ENCODE measurements around the gene NPFFR1.

Gene NPFFR1

DNA sequence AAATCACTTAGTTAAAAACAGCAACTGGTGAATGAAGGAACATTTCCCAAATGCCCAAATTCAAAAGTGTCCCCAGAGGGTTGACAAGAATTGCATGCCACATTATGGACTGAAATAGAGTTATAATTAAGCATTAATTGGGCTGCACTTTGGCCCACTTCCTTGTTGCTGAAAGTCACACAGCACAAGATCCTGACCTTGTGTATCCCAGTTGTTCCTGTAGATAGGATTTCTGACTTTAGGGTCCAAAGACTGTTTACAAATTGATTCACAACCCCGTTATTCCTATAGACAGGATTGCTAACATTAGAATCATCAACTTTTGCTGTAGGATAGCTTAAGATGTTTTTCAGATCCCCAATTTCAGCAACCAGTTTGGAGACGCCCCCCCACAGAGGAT lies 31.5 kb upstream of the NPFFR1 start:
- no peak for DNase-seq (ENCODE audit: low read depth in 2 of 2)

GRCh38 chr10:70312972-70313371 lies 29.2 kb upstream of the NPFFR1 start:
- DNase-seq (ENCODE audit: low read depth in 2 of 2), result no peak

- no peak for DNase-seq (ENCODE audit: low read depth in 2 of 2)
Observed at GRCh38 chr10:70312249-70312648, 28.4 kb upstream of the NPFFR1 start.

GRCh38 chr10:70311698-70312097 lies 27.9 kb upstream of the NPFFR1 start:
- no peak for DNase-seq (ENCODE audit: low read depth in 2 of 2)

GRCh38 chr10:70309661-70310060 lies 25.9 kb upstream of the NPFFR1 start:
- no peak for DNase-seq (ENCODE audit: low read depth in 2 of 2)

DNA sequence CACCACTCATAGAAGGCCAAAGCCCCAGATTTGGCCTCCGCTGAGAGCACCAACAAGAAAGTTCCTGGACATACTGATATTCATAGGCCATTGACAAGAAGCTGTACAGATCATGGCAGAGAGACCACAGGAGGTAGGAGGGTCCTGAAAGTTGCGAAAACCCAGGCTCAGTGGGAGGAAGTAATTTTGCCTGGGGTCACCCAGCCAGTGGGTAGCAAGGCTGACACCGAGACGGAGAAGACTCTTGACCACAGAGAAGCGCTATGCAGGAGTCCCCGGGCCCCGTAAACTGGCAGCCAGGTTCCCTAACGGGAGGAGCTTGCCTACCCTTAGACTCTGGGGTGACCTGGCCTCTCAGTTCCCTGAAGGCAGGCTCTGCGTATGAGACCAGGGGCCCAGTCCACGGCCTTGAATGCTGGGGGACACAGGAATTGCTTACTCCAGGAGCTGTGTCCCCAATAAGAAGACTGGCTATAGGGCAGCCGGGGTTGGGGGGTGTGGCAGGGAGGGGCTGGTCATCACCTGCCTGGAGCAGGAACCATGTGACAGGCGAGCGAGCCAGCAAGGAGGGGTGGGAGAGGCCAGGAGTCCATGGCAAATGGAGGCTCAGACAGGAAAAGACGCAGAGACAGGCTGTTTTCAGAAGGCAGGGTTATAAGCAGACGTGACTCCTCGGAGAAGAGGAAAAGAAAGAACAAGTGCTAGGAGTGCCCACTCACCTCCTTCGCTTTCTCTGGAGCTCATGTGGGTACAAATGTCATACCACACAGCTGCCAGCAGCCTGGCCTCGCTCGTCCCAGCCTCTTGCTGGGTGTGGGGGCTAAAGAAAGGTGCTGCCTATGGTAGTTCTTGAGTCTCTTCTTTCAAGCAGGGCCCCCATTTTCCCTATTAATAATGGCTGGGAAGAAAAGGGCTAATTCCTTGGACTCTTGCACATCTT lies 24.6 kb upstream of the NPFFR1 start:
- DNase-seq (ENCODE audit: low read depth in 2 of 2), result no peak

GRCh38 chr10:70306886-70307520 lies 23.2 kb upstream of the NPFFR1 start:
- DNase-seq (ENCODE audit: low read depth in 2 of 2), result no peak

- DNase-seq (ENCODE audit: low read depth in 2 of 2), result no peak
Observed at GRCh38 chr10:70306181-70306705, 22.4 kb upstream of the NPFFR1 start.

DNA sequence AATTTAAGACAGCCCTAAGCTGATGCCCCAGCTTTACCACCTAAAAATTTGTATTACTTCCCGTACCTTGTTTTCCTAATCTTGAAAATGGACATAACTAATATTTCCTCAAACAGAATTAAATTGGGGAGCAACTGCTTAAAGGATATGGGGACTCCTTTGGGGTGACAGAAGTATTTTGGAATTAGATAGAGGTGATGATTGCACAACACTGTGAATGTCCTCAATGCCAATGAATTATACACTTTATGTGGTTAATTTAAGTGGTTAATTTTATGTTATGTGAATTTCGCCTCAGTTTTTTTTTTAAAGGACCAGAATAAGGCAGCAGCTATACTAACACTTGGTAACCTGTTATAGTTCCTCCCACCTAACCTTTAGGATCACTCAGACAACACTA lies 19.9 kb upstream of the NPFFR1 start:
- DNase-seq (ENCODE audit: low read depth in 2 of 2), result no peak

- DNase-seq (ENCODE audit: low read depth in 2 of 2), result peak; percentile 60 to 61
Observed at GRCh38 chr10:70302292-70302691, 18.5 kb upstream of the NPFFR1 start.

DNA sequence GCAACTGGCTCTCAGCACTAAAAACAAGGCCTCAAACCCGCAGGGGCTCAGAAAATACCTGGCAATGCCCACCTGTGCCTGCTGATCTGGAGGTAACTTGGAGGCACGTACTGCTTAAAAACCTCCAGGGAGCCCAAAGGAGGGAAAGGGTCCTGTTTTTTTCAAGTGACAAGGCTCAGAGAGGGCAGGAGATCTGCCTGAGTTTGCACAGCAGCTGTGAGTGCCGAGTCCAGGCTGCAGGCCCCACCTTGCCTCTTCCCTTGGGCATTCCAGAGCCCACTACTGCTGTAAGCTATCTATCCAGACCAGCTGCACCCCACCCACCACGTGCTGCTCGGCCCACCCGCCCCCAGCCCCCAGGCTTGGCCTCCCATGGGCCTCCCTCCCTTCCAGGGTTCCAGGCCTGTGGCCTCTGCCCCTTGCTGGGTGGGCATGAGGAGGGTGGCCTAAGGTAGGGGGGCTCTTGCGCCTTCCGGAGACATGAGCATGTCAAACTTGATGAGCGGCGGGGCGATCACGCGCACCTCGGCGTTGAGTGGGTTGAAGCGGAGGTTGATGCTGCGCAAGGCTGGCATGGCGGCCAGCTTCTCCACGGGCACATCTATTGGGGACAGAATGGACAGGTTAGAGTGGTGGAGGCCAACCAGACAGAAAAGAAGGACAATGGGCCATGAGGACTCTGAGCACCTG lies 17.2 kb upstream of the NPFFR1 start:
- no peak for DNase-seq (ENCODE audit: low read depth in 2 of 2)

GRCh38 chr10:70300461-70300860 lies 16.7 kb upstream of the NPFFR1 start:
- no peak for DNase-seq (ENCODE audit: low read depth in 2 of 2)

- DNase-seq (ENCODE audit: low read depth in 2 of 2), result no peak
Observed at GRCh38 chr10:70299876-70300275, 16.1 kb upstream of the NPFFR1 start.

DNA sequence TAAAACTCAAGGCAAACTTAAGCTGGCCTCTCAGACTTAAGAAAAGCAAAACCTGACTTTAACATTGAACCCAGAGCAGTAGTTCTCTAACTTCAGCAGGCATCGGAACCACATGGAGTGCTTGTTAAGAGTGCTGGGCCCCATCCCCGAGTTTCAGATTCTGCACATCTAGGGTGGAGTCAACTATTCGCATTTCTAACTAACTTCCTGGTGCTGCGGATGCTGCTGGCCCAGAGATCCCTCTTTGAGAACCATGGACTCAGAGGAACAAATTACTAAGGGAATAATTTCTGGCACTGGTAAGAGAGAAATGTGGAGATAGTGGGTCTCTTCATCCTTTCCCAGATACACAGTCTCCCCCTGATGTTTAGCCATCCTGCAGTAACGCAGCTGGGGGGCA lies 14.6 kb upstream of the NPFFR1 start:
- no peak for DNase-seq (ENCODE audit: low read depth in 2 of 2)

GRCh38 chr10:70297224-70297623 lies 13.4 kb upstream of the NPFFR1 start:
- DNase-seq (ENCODE audit: low read depth in 2 of 2), result no peak

- peak; percentile 45 to 51 for DNase-seq (ENCODE audit: low read depth in 2 of 2)
Observed at GRCh38 chr10:70296406-70296899, 12.6 kb upstream of the NPFFR1 start.

DNA sequence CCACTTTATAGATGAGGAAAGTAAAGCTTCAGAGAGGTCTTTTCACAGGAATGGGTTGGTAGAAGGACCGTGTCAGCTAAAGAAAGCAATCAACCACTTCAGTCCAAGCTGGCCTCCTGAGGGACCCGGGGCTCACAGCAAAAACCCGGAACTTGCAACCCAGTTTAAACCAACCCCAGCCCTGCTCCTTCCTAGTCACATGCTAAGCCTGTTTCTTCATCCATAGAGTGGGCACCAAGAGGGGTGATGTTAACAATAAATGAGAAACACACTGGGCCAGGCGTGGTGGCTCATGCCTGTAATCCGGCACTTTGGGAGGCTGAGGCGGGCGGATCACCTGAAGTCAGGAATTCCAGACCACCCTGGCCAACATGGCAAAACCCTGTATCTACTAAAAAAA lies 12.1 kb upstream of the NPFFR1 start:
- no peak for DNase-seq (ENCODE audit: low read depth in 2 of 2)

DNA sequence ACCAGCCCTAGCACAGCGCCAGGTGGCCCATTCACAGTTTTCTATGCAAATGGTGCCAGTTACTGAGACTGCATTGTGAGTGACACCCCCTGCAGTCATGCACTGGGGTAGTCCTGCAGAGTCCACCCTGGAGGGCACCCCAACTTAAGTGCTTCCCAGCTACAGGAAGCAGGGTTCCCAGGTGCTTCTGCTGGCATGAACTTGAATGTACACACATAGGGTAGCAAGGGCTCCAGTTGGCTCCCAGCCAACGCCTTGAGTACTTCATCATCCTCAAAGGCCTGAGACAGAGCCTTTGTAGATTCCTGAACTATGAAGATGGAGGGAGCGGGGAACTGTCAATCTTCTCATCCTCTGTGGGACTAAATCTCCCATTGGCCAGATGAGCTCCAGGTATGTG lies 11.5 kb upstream of the NPFFR1 start:
- no peak for DNase-seq (ENCODE audit: low read depth in 2 of 2)

DNA sequence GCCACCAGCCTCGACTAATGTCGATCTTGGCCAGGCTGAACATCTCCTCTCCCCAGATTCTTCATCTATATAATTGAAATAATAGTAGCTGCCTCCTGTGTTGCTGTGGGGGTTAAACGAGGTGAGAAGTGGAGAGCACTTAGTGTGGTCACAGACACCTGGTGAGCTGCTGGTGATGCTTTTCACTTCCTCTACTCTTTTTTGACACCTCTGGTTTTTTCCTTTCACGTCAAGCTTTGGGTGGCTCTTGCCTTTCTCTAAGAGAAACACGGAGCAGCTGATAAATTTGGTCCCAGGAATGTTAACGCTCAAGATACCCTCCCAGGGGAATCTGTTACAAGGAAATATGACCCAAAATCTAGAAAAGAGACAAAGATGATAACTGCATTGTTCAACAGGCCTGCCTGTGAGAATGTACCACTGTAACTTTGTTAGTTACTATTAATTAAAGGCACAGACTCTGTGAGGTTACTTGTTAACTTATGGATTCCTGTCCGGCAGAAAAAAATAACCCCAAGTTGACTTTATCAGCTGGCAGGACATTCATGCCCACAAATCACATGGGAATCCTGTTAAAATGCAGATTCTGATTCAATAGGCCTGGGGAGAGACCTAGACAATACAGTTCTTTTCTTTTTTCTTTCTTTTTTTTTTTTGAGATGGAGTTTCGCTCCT lies 9.5 kb upstream of the NPFFR1 start:
- no peak for DNase-seq (ENCODE audit: low read depth in 2 of 2)

DNA sequence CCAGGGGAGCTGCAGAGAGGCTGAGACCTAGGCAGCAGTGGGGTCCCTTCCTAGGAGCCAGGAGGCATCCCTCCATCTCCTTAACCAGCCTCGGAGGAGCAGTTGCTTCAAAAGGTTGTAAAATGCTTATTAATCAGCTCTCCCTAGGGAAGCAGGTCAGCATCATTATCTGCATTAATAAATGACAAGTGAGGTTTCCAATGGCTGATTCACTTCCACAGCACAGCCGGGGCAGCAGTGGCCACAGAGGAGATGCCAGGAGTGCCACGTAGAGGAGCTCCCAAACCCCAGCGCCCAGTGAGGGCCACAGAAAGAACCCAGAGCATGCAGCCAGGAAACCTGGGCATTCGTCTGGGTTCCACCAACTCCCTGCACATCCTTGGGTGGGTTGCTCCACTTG lies 8.2 kb upstream of the NPFFR1 start:
- DNase-seq (ENCODE audit: low read depth in 2 of 2), result no peak

- no peak for DNase-seq (ENCODE audit: low read depth in 2 of 2)
Observed at GRCh38 chr10:70289739-70290138, 5.9 kb upstream of the NPFFR1 start.

GRCh38 chr10:70286616-70287015 lies 2.8 kb upstream of the NPFFR1 start:
- no peak for DNase-seq (ENCODE audit: low read depth in 2 of 2)

Data from fibroblast of skin of left biceps (primary cell).